Amniotic stem cell (primary cell): Measurements from ENCODE around the gene GPR75.

Source experiments
- DNase-seq: peaks from one replicate; lab custom pipeline; 2025; lab: John Stamatoyannopoulos, UW

The GPR75 gene

GRCh38 chr2:53859206-53860181 lies at the start of gene GPR75:
Gene GPR75 (minus strand): TSS chr2:53859967. CDS start chr2:53854756, 5,211 bp downstream.
- no peak for DNase-seq

GRCh38 chr2:53907582-53907981 lies 47.8 kb upstream of the GPR75 start:
- no peak for DNase-seq

DNA sequence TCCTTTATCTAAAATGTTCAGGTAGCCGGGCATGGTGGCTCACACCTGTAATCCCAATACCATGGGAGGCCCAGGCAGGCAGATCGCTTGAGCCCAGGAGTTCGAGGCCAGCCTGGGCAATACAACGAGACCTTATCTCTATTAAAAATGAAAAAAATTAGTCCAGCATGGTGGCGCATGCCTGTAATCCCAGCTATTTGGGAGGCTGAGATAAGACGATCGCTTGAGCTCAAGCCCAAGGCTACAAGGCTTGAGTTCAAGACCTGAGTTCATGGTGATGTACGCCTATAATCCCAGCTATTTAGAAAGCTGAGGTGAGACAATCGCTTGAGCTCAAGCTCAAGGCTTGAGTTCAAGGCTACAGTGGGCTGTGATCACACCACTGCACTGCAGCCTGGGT lies 45.6 kb upstream of the GPR75 start:
- no peak for DNase-seq

GRCh38 chr2:53903011-53903410 lies 43.2 kb upstream of the GPR75 start:
- no peak for DNase-seq

DNA sequence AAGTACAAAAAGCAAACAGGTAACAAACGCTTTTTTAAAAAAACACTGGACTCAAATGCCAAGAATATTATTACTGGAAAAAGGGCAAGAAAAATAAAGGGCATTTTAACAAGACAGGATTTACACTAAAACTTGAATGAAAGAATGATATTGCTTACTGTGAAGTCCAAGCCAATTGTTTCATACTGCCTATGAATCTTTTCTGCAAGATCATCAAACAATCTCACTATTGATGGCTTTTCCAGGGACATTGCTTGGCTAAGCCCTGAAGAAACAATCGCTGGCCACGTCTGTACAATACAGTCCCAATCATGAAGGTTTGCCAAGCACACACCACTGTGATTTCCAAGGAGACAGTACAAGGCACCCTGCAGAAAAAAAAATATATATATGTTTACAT lies 41.4 kb upstream of the GPR75 start:
- DNase-seq = no peak

GRCh38 chr2:53896864-53897263 lies 37.1 kb upstream of the GPR75 start:
- no peak for DNase-seq

- no peak for DNase-seq
Measured at GRCh38 chr2:53886406-53887280, 26.9 kb upstream of the GPR75 start.

- no peak for DNase-seq
Measured at GRCh38 chr2:53884883-53885282, 25.1 kb upstream of the GPR75 start.

- DNase-seq = no peak
Measured at GRCh38 chr2:53881986-53882385, 22.2 kb upstream of the GPR75 start.

GRCh38 chr2:53881360-53881759 lies 21.6 kb upstream of the GPR75 start:
- no peak for DNase-seq

DNA sequence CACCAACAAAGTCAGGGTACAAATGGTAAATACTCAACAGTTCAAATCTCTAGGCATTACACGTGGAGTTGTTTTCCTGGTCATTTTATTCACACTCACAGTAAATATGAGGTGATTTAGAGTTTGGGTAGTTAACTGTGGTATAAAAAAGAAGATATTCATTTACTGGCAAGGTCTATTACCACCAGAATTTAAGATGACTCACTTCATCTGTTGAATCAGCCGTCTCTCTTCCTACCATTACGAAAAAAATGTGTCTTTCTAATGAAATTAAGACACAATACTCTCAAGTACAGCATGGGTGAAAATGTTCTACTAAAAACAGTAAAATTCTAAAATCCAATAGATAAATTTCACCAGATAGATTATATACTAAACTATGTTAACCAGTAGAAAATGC lies 21.0 kb upstream of the GPR75 start:
- DNase-seq = no peak

- DNase-seq = no peak
Measured at GRCh38 chr2:53877556-53877955, 17.8 kb upstream of the GPR75 start.

DNA sequence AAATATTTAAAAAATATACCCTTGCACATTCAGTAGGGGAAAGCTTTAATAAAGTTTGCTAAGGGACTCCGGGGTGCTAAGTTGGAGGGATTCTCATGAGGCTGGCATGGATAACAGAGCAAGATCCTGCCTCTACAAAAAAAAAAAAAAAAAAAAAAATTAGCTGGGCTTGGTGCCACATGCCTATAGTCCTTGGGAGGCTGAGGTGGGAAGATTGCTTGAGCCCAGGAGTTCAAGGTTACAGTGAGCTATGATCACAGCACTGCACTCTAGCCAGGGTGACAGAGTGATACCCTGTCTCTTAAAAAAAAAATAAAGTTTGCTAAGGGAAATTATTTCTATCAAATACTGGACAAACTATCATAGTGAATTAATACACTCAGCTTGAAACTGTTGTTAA lies 17.3 kb upstream of the GPR75 start:
- DNase-seq = no peak

GRCh38 chr2:53874401-53874950 lies 14.7 kb upstream of the GPR75 start:
- DNase-seq = no peak

- DNase-seq = no peak
Measured at GRCh38 chr2:53867773-53868172, 8.0 kb upstream of the GPR75 start.

- DNase-seq = no peak
Measured at GRCh38 chr2:53867169-53867568, 7.4 kb upstream of the GPR75 start.

DNA sequence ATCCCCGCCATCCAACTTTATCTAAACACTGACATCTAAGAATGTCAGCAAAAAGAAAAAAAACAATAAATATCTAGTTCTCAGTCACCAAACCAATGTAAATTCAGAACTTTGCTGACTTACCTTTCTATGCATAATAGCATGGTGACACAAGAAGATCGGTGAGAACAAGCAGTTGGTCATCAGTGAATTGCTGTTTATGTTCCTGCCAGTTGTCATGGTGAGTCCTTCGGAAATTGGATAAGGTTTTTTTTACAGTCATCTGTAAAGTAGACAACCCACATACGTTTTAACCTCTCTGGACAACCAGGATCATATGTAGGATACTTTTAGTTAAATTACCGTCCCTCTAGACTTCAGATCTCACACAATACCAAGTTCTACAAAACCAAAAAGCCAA lies 6.2 kb upstream of the GPR75 start:
- no peak for DNase-seq

DNA sequence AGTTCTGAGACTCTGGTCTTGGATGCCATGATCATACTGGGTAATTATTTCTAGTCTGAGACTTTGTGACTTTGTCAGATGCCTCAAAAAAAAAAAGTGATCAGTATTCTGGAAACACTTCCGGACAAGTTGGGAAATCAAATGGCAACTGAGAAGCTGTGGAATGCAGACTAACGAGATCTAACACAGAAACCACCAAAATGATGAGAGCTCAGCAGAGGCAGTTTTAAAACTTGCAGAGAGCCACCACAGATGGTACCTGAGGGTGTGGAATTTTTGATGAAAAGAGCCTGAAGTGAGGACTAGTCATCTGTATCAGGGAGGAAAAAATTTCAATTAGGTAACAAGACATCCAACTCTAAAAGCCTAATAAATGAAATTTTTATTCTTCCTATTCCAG lies 5.5 kb upstream of the GPR75 start:
- no peak for DNase-seq

GRCh38 chr2:53863538-53864227 lies 3.9 kb upstream of the GPR75 start:
- DNase-seq = no peak

DNA sequence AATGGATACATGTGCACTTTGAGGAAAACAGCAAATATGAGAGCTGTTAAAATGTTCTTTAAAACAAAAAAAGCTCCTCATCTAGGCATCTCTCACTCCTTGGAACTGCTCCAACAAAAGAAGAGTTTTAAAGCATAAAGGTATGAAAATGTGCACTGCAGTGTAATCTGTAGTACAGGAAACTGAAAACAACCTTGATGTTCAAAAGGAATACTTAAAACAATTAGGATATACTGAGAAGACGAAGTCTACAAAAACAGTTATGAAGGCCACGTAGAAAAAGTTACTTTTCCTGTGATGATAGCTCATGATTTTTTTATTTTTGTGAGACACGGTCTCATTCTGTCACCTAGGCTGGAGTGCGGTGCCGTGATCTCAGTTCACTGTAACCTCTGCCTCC lies 2.1 kb upstream of the GPR75 start:
- no peak for DNase-seq

DNA sequence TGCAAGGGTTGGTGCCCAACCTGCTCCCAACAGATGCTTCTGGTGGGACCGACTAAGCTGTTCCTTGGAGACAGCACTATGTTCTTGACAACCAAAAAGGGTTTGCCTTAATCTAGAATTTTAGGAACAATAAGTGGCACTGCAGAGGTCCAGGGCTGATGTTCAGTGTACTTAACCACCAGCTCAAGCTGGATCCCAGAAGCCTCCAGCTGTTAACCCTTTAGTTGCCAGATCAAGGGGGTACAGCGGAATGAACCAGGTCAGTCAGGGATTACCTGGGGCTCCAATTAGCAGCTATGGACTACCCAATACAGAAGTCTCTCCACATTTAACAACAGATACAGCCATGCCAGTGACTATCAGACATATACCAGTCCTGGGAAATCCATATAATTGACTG lies 3.5 kb downstream of the GPR75 start:
- no peak for DNase-seq

DNA sequence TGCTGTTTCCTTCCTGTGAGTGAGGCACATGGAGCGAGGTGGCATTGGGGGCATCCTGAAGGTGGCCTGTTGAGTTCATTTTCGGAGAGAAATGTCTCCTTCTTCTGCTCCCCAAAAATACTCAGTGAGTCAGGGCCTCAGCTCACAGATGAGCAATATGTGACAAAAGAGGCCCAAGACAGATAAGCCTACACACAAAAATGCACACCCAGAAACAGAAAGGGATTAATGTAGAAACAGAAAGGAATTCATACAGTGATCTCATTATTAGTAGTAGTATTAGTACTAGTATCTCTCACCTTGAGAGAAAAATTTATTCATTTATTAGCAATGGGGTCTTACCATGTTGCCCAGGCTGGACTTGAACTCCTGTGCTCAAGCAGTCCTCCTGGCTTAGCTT lies 5.1 kb downstream of the GPR75 start:
- DNase-seq = no peak
